HG03045 (cell line): ENCODE measurements around the gene SNX5.

Experiments
- ATAC-seq: cut with Tn5 transposase; IDR thresholded peaks from one replicate; pipeline ENCODE4 v1.9.1; 2021; ENCODE audit warnings: mild to moderate bottlenecking, moderate library complexity; ENCODE audit not compliant: unreplicated experiment

The SNX5 gene

GRCh38 chr20:17941826-17942196 lies 26.8 kb downstream of the SNX5 start:
- no peak for ATAC-seq

- no peak for ATAC-seq
Measured at GRCh38 chr20:17941087-17941825, 27.3 kb downstream of the SNX5 start.

- ATAC-seq, result no peak
Measured at GRCh38 chr20:17940224-17940971, 28.2 kb downstream of the SNX5 start.

GRCh38 chr20:17939622-17940223 lies 28.9 kb downstream of the SNX5 start:
- no peak for ATAC-seq

GRCh38 chr20:17938871-17939619 lies 29.5 kb downstream of the SNX5 start:
- peak; percentile 47 for ATAC-seq

- no peak for ATAC-seq
Measured at GRCh38 chr20:17936761-17937732, 31.5 kb downstream of the SNX5 start.

GRCh38 chr20:17936286-17936760 lies 32.3 kb downstream of the SNX5 start:
- no peak for ATAC-seq

- no peak for ATAC-seq
Measured at GRCh38 chr20:17935761-17936160, 32.8 kb downstream of the SNX5 start.

GRCh38 chr20:17935186-17935585 lies 33.4 kb downstream of the SNX5 start:
- ATAC-seq, result no peak

- ATAC-seq, result no peak
Measured at GRCh38 chr20:17934141-17934862, 34.3 kb downstream of the SNX5 start.

GRCh38 chr20:17933711-17934110 lies 34.9 kb downstream of the SNX5 start:
- no peak for ATAC-seq

- ATAC-seq, result no peak
Measured at GRCh38 chr20:17933121-17933520, 35.5 kb downstream of the SNX5 start.

- ATAC-seq, result no peak
Measured at GRCh38 chr20:17932396-17932795, 36.2 kb downstream of the SNX5 start.

- ATAC-seq, result no peak
Measured at GRCh38 chr20:17931513-17931912, 37.1 kb downstream of the SNX5 start.

GRCh38 chr20:17928633-17929311 lies 39.8 kb downstream of the SNX5 start:
- no peak for ATAC-seq

GRCh38 chr20:17928211-17928611 lies 40.4 kb downstream of the SNX5 start:
- ATAC-seq, result no peak

- no peak for ATAC-seq
Measured at GRCh38 chr20:17925940-17926300, 42.7 kb downstream of the SNX5 start.

- no peak for ATAC-seq
Measured at GRCh38 chr20:17925141-17925939, 43.3 kb downstream of the SNX5 start.
